Stimulated activated CD4-positive, alpha-beta T cell treated with anti-CD3 and anti-CD28 coated beads, TNF-alpha, amount 100 ng/mL, for 4 hours (primary cell): ENCODE measurements around the gene SLC29A3.
"Not testable (repeated sequence)": the region's sequence is repeated elsewhere in the genome, so short reads cannot be mapped to it uniquely, and the experiment has no call there.

Source experiments
- DNase-seq, 3 experiments: peaks; one replicate each; pipeline ENCODE4 v3.0.0-alpha.2; 2020; ENCODE audit warnings: low read depth in 3 of 3

The SLC29A3 gene

GRCh38 chr10:71346731-71347130 is 27.7 kb downstream of the SLC29A3 start:
- no peak for DNase-seq

GRCh38 chr10:71347587-71348395 is 28.7 kb downstream of the SLC29A3 start:
- DNase-seq: no peak

GRCh38 chr10:71348850-71349249 is 29.8 kb downstream of the SLC29A3 start:
- DNase-seq: no peak

- DNase-seq: no peak
Observed at GRCh38 chr10:71349406-71349805, 30.3 kb downstream of the SLC29A3 start.

GRCh38 chr10:71351087-71351486 is 32.0 kb downstream of the SLC29A3 start:
- DNase-seq: no peak

GRCh38 chr10:71351628-71352319 is 32.7 kb downstream of the SLC29A3 start:
- no peak for DNase-seq

- DNase-seq: no peak
Observed at GRCh38 chr10:71353639-71354038, 34.6 kb downstream of the SLC29A3 start.

GRCh38 chr10:71354776-71355175 is 35.7 kb downstream of the SLC29A3 start:
- DNase-seq: no peak

- DNase-seq: no peak
Observed at GRCh38 chr10:71355886-71356285, 36.8 kb downstream of the SLC29A3 start.

- DNase-seq: no peak
Observed at GRCh38 chr10:71357792-71358265, 38.8 kb downstream of the SLC29A3 start.

- DNase-seq: no peak
Observed at GRCh38 chr10:71358277-71358676, 39.2 kb downstream of the SLC29A3 start.

- not testable (repeated sequence) for DNase-seq
Observed at GRCh38 chr10:71358906-71359305, 39.8 kb downstream of the SLC29A3 start.

GRCh38 chr10:71359364-71360046 is 40.4 kb downstream of the SLC29A3 start:
- DNase-seq: no peak

- DNase-seq: no peak
Observed at GRCh38 chr10:71360735-71361134, 41.7 kb downstream of the SLC29A3 start.

GRCh38 chr10:71361581-71361980 is 42.5 kb downstream of the SLC29A3 start:
- no peak for DNase-seq

GRCh38 chr10:71362141-71362540 is 43.1 kb downstream of the SLC29A3 start:
- no peak for DNase-seq

- no peak for DNase-seq
Observed at GRCh38 chr10:71363936-71364335, 44.9 kb downstream of the SLC29A3 start.

GRCh38 chr10:71365366-71365765 is 46.3 kb downstream of the SLC29A3 start:
- DNase-seq: no peak

GRCh38 chr10:71366690-71367089 is 47.6 kb downstream of the SLC29A3 start:
- DNase-seq: no peak

GRCh38 chr10:71367271-71367670 is 48.2 kb downstream of the SLC29A3 start:
- DNase-seq: no peak

GRCh38 chr10:71368176-71368575 is 49.1 kb downstream of the SLC29A3 start:
- no peak for DNase-seq

- no peak for DNase-seq
Observed at GRCh38 chr10:71368643-71369042, 49.6 kb downstream of the SLC29A3 start.
